ENCODE data around the gene EXOC4. TPM values are rescaled to one million over a fixed set of nuclear protein-coding genes. Genes with fewer than 3 reads are reported as not detected.

EXOC4 gene
- total RNA-seq, 1 donor from 2014 or later: 145 TPM

GRCh38 chr7:133883591-133883990 lies 630.7 kb downstream of the EXOC4 start:
- H3K4me1 Mint-ChIP-seq (ENCODE audit: low read depth): peaks cover 18% of the 10 kb centered on the region

DNA sequence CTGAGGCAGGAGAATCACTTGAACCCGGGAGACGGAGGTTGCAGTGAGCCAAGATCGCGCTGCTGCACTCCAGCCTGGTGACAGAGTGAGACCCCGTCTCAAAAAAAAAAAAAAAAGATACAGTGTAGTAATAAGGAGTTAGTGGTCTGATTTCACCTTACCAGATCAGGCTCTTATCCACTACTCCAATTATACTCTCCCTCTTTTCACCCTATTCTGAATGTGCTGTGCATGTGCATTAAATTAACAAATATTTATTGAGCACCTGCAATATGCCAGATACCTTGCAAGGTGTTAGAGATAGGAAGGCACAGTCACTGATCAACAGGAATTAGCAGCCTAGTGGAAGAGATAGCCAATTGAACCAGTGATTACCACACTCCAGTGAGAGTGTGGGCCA lies 632.3 kb downstream of the EXOC4 start:
- Mint-ChIP-seq H3K4me3 (ENCODE audit: low read depth) (no peak overlapping the region), H3K27me3 (no peaks in the 10 kb centered on the region), H3K36me3 (ENCODE audit: insufficient read depth) (peaks cover 1% of the 10 kb centered on the region), H3K4me1 (ENCODE audit: low read depth) (peaks cover 24% of the 10 kb centered on the region), H3K27ac (no peak overlapping the region), H3K9me3 (ENCODE audit: low read depth) (no peaks in the 10 kb centered on the region)
- DNase-seq (ENCODE audit: low spot score, unreplicated experiment): no peak
- TF ChIP-seq, protein P1, sequence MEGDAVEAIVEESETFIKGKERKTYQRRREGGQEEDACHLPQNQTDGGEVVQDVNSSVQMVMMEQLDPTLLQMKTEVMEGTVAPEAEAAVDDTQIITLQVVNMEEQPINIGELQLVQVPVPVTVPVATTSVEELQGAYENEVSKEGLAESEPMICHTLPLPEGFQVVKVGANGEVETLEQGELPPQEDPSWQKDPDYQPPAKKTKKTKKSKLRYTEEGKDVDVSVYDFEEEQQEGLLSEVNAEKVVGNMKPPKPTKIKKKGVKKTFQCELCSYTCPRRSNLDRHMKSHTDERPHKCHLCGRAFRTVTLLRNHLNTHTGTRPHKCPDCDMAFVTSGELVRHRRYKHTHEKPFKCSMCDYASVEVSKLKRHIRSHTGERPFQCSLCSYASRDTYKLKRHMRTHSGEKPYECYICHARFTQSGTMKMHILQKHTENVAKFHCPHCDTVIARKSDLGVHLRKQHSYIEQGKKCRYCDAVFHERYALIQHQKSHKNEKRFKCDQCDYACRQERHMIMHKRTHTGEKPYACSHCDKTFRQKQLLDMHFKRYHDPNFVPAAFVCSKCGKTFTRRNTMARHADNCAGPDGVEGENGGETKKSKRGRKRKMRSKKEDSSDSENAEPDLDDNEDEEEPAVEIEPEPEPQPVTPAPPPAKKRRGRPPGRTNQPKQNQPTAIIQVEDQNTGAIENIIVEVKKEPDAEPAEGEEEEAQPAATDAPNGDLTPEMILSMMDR (IDR thresholded peaks at IDR 0.05; ENCODE audit: unreplicated experiment): no peak

More at GRCh38 chr7:133883591-133883990, 630.7 kb downstream of the EXOC4 start:
- Mint-ChIP-seq H3K4me3 (ENCODE audit: low read depth) (no peak overlapping the region), H3K27me3 (no peaks in the 10 kb centered on the region), H3K27ac (no peak overlapping the region), H3K9me3 (ENCODE audit: low read depth) (no peaks in the 10 kb centered on the region), H3K36me3 (ENCODE audit: insufficient read depth) (no peaks in the 10 kb centered on the region)
- no peak for DNase-seq (ENCODE audit: low spot score, unreplicated experiment)
- TF ChIP-seq, protein P1 (IDR thresholded peaks at IDR 0.05; ENCODE audit: unreplicated experiment): no peak

- Mint-ChIP-seq H3K36me3 (ENCODE audit: insufficient read depth) (peaks cover 1% of the 10 kb centered on the region), H3K27ac (no peak overlapping the region), H3K9me3 (ENCODE audit: low read depth) (no peaks in the 10 kb centered on the region), H3K27me3 (no peaks in the 10 kb centered on the region), H3K4me3 (ENCODE audit: low read depth) (no peak overlapping the region), H3K4me1 (ENCODE audit: low read depth) (peaks cover 24% of the 10 kb centered on the region)
- DNase-seq (ENCODE audit: low spot score, unreplicated experiment): no peak
- TF ChIP-seq, protein P1 (IDR thresholded peaks at IDR 0.05; ENCODE audit: unreplicated experiment): no peak
Measured at GRCh38 chr7:133886086-133886485, 633.2 kb downstream of the EXOC4 start.

DNA sequence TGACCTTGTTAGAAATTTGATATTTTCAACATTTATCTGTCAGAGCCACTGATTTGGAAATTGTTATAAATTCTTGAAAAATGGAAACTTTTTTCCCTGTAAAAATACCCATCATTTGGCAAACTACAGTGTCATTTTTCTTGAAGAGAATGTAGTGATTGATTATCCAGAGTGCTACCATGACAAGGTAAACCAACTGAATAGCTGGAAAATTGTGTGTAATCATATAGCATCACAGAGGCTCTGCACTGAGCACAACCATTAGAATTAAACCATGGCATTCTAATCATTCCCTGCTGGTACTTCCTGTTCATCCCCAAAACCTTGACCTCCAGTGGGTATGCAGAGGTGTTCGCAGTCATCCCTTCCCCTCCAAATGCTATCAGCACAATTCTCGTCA lies 633.9 kb downstream of the EXOC4 start:
- H3K36me3 Mint-ChIP-seq (ENCODE audit: insufficient read depth): peaks cover 1% of the 10 kb centered on the region
- no peaks in the 10 kb centered on the region for H3K27me3 Mint-ChIP-seq
- DNase-seq (ENCODE audit: low spot score, unreplicated experiment): no peak
- H3K4me1 Mint-ChIP-seq (ENCODE audit: low read depth): peaks cover 24% of the 10 kb centered on the region
- no peak overlapping the region for H3K4me3 Mint-ChIP-seq (ENCODE audit: low read depth)
- TF ChIP-seq, protein P1 (IDR thresholded peaks at IDR 0.05; ENCODE audit: unreplicated experiment): no peak
- H3K9me3 Mint-ChIP-seq (ENCODE audit: low read depth): no peaks in the 10 kb centered on the region
- H3K27ac Mint-ChIP-seq: no peak overlapping the region

GRCh38 chr7:133887459-133887858 lies 634.6 kb downstream of the EXOC4 start:
- Mint-ChIP-seq H3K4me3 (ENCODE audit: low read depth) (no peak overlapping the region), H3K4me1 (ENCODE audit: low read depth) (peaks cover 24% of the 10 kb centered on the region), H3K36me3 (ENCODE audit: insufficient read depth) (peaks cover 1% of the 10 kb centered on the region), H3K9me3 (ENCODE audit: low read depth) (no peaks in the 10 kb centered on the region), H3K27ac (peak overlapping the region; percentile 85), H3K27me3 (no peaks in the 10 kb centered on the region)
- no peak for DNase-seq (ENCODE audit: low spot score, unreplicated experiment)
- TF ChIP-seq, protein P1 (IDR thresholded peaks at IDR 0.05; ENCODE audit: unreplicated experiment): no peak

Data from progenitor cell of endocrine pancreas (in vitro differentiated cells).